Stomach (tissue), 4 donors: Measurements from ENCODE around the gene OTULINL.

Experiments used
- EP300 ChIP-seq: sonication (generic); formaldehyde crosslinking; IDR thresholded peaks from one replicate; pipeline ENCODE4 v1.6.1; 2017; ENCODE audit warnings: antibody characterized with exemption
- POLR2A ChIP-seq, 4 donors: fragments of 450-650 bp; IDR thresholded peaks; one replicate each; pipeline ENCODE4 v1.6.1; 2016; ENCODE audit warnings: antibody characterized with exemption in 4 of 4, control low read depth in 2 of 4, mild to moderate bottlenecking in 1 of 4, moderate library complexity in 1 of 4
- POLR2AphosphoS5 ChIP-seq, 3 donors: sonication (generic); formaldehyde crosslinking; IDR thresholded peaks; one replicate each; pipeline ENCODE4 v1.6.1; 2016; ENCODE audit warnings: antibody characterized with exemption in 3 of 3
- TF ChIP-seq, protein P1 (sequence below), 7 experiments: fragments of 450-650 bp in 4 of 7; fragments of 200-600 bp in 3 of 7; sonication (generic) in 3 of 7; IDR thresholded peaks; one replicate each; pipeline ENCODE4 v1.5.1; 2016 to 2019; ENCODE audit warnings: antibody characterized with exemption in 7 of 7, control low read depth in 2 of 7, mild to moderate bottlenecking in 1 of 7

DNA sequence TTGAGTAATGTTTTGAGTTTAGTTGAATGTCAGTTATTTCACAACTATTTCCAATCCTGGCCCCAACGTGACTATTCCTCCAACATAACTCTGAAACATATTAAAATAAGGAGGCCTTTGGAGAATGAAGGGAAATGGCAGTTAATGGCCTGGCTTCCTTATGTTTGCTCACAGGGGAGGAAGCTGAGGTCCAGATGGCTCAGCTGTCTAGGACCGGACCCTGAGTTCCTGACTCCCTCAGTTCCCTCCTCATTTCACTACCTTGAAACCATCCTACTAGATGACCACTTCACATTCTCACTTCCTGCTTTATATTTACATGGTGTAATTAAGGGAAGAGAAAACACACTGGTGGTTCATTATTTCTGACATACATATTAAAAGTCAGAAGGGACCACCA lies 6.6 kb downstream of the OTULINL start:
- TF ChIP-seq POLR2AphosphoS5 (IDR thresholded peaks at IDR 0.05) (no peak), EP300 (no peak), POLR2A (IDR thresholded peaks at IDR 0.05) (no peak)
- TF ChIP-seq, protein P1, sequence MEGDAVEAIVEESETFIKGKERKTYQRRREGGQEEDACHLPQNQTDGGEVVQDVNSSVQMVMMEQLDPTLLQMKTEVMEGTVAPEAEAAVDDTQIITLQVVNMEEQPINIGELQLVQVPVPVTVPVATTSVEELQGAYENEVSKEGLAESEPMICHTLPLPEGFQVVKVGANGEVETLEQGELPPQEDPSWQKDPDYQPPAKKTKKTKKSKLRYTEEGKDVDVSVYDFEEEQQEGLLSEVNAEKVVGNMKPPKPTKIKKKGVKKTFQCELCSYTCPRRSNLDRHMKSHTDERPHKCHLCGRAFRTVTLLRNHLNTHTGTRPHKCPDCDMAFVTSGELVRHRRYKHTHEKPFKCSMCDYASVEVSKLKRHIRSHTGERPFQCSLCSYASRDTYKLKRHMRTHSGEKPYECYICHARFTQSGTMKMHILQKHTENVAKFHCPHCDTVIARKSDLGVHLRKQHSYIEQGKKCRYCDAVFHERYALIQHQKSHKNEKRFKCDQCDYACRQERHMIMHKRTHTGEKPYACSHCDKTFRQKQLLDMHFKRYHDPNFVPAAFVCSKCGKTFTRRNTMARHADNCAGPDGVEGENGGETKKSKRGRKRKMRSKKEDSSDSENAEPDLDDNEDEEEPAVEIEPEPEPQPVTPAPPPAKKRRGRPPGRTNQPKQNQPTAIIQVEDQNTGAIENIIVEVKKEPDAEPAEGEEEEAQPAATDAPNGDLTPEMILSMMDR (IDR thresholded peaks at IDR 0.05), result no peak
